Fibroblast of skin of left quadriceps (primary cell): ENCODE measurements around the gene ARHGAP32.

ENCODE experiments used
- DNase-seq, 2 experiments: peaks; one replicate each; pipeline ENCODE4 v3.0.0-alpha.2; 2013; ENCODE audit warnings: low read depth in 2 of 2

ARHGAP32 gene

GRCh38 chr11:128956401-128957201 is 235.5 kb downstream of the ARHGAP32 start:
- peak; percentile 54 to 60 for DNase-seq

- DNase-seq, result no peak
Observed at GRCh38 chr11:128955636-128956035, 236.5 kb downstream of the ARHGAP32 start.

DNA sequence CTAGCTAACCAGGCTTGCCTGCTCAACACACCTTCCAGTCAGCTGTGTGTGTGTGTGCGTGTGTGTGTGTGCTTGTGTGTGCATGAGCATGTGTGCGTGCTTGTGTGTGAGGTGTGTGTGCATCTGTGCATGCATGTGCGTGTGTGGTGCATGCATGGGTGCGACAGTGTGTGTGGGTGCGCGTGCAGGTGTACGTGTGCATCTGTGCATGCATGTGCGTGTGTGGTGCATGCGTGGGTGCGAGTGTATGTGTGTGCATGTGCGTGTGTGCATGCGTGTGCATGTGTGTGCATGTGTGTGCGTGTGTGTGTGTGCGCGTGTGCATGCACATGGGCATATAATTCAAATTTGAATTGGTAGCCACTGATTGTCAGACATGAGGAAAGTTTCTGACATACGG is 239.0 kb downstream of the ARHGAP32 start:
- no peak for DNase-seq

- DNase-seq, result no peak
Observed at GRCh38 chr11:128949791-128950454, 242.2 kb downstream of the ARHGAP32 start.

DNA sequence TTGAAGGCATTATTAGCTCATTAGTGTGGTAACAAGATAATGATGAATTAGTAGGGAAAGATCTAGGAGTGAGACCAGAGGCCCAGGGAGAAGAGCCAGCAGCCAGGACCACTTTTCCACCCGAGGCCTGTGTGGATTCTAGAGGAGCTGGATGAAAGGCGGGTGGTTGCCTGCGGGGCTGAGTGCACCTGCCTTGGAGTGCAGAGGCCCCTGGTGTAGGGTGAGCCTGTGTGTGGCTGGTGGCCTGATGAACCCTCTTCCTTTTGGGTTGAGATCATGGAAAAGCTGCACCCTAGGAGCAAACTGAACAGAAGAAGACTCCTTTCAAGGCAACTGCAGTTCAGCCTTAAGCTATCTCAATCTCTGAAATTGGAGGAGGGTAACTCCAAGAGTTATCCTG is 243.5 kb downstream of the ARHGAP32 start:
- no peak for DNase-seq

- no peak for DNase-seq
Observed at GRCh38 chr11:128947773-128948172, 244.4 kb downstream of the ARHGAP32 start.

- DNase-seq, result no peak
Observed at GRCh38 chr11:128946648-128947047, 245.5 kb downstream of the ARHGAP32 start.

GRCh38 chr11:128943428-128943976 is 248.6 kb downstream of the ARHGAP32 start:
- DNase-seq, result no peak

DNA sequence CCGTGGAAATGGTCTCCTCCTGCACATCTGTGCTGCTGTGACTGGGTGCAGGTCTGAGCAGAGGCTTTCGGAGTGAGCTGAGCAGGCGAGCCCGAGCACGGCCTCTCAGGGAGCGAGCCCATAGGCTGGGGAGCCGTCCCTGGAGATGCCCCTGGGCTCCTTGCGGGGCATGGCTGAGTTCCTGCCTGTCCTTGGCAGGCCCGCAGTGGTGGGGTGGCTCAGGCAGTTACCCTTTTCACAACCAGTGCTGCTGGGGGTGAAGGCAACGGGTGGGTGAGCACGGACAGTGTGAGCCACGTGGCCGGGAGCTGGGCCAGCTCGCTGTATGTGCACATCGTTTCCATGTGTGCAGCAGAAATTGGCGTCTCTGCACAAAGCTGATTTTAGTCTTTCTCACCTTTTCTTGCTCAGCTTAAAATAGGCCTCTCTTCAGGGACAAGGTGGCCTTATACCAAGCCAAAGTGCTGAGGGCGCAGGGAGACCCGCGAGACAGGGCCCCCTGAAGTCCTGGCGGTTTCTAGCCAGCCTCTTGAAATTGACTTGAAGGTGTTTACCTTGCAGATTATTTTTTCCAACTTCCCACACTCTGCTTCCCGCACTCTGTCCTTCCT is 249.2 kb downstream of the ARHGAP32 start, which contains the start of gene TP53AIP1:
Gene TP53AIP1, minus strand, starts transcription at position 55 of the 611 bp plus-strand sequence. CDS start 5,053 bp downstream, outside the sequence.
- no peak for DNase-seq

DNA sequence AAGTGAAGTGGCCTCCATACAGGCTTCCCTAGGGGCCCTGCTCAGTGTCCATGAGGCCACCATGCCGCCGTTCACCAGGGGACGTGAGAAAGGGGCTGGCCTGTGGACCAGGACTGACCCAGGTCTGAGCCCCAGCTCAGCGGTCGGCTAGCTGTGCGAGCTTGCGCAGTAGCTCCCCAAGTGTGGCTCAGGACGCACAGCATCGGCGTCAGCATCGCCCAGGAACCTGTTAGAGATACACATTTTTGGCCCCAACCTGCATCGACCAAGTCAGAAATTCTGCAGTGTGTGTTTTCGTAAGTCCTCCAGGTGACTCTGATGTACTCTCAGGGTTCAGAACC is 249.9 kb downstream of the ARHGAP32 start:
- DNase-seq, result no peak

DNA sequence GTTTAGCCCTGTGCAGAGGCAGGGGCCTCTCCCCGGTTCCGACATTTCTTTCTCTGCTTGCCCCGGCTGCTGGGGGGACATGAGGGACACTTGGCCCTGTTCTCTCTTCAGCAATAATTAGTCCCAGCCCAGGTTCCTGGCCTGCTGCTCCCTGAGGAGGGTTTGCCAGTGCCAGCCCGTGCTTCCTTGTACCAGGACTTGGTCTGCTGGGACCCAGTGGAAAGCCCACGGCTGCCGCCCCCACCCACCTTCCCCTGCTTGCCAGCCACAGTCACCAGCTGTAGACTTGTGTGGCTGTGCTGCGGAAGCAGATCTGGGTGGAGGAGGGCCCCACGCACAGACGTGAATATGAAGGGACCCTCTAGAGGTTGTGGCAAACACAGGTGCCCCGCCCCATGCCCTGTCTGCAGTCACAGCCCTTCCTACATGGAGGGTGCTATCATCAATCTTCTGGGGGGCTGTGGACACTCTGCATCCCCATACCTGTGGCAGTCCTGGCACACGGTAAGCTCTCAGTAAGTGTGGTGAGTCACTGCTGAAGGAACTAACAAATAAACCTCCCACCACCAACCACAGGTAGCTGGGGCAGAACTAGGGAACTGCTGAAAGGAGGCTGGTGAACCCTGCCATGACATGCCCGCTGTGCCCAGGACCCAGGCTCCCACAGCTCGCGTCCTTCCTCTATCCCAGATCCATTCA is 250.4 kb downstream of the ARHGAP32 start:
- no peak for DNase-seq

DNA sequence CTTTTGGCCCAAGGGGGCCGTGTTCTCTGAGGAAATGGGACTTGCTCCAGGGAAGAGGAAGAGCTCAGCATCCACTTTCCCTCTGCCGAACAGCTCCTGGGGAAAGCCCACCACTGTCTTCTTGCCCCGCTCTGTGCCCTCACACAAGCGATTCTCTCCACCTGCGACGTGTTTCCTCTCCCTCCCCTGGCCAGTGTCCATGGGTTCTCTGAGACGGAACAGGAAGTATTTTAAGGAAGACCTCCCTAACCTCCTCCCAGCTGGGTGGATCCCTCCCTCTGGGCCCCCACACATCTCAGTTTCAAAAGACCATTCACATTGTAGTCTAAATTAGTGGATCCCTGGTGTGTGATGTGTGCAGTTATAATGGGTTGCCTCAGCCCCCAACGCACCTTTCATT is 251.0 kb downstream of the ARHGAP32 start:
- DNase-seq, result no peak

GRCh38 chr11:128940603-128941002 is 251.5 kb downstream of the ARHGAP32 start:
- no peak for DNase-seq

DNA sequence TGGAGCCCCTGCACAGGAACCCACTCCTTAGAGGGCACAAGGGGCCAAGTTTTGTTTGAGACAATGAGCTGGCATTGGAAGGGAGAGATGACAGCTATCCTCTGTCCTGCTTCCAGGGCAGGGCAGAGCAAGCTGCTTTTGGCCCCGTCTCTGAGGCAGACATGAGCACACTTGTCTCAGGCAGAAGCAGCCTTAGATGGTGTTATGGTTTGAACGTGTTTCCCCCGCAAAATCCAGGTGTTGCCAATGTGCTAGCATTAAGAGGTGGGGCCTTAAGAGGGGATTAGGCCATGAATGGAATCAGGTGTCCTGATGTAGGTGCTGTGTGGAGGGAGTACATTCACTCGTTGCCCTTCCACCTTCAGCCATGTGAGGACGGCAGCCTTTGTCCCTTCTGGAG is 252.0 kb downstream of the ARHGAP32 start:
- DNase-seq, result no peak

- no peak for DNase-seq
Observed at GRCh38 chr11:128939591-128939990, 252.5 kb downstream of the ARHGAP32 start.

GRCh38 chr11:128938156-128938885 is 253.8 kb downstream of the ARHGAP32 start:
- DNase-seq, result no peak

- no peak for DNase-seq
Observed at GRCh38 chr11:128937480-128937879, 254.6 kb downstream of the ARHGAP32 start.

GRCh38 chr11:128936606-128937251 is 255.4 kb downstream of the ARHGAP32 start:
- no peak for DNase-seq

GRCh38 chr11:128934926-128935325 is 257.2 kb downstream of the ARHGAP32 start:
- DNase-seq, result no peak

DNA sequence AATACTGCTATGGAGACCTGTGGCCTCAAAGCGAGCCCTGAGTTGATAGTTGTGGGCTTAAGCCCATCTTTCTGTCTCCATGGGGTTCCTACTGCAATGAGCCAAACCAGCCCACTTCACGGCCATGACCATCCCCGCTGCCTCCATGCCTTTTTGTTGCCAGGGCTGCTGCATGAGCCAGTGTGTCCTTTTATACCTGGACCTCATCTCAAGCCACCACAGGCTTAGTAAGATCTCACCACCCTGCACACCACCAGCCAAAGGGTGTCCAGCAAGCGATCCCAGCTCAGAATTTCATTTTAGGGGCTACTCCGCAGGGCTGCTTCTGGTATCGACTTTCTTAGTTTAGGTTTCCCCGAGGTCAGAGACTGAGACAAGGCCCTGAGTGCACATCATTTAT is 257.8 kb downstream of the ARHGAP32 start:
- no peak for DNase-seq
